Activated CD4-positive, alpha-beta T cell treated with anti-CD3 and anti-CD28 coated beads, Interleukin-2, amount 50 U/mL, for 24 hours (primary cell): ENCODE data around the gene CARF.
"Not testable (repeated sequence)": the region's sequence is repeated elsewhere in the genome, so short reads cannot be mapped to it uniquely, and the experiment has no call there.

ENCODE experiments used
- DNase-seq, 2 donors: peaks; one replicate each; pipeline ENCODE4 v3.0.0-alpha.2; 2020; ENCODE audit warnings: low read depth in 1 of 2, low spot score in 1 of 2

CARF gene

GRCh38 chr2:202911512-202912341 lies at the start of gene CARF, which contains the start of gene WDR12:
Gene CARF, plus strand, starts transcription at chr2:202912275. Its CDS starts 29,628 bp downstream, at chr2:202941903.
Gene WDR12, minus strand, starts transcription at chr2:202911673. Its CDS starts 197 bp downstream, at chr2:202911476.
- DNase-seq, result peak; percentile 71 to 85

- DNase-seq, result peak; percentile 29 to 42
These were observed 41.4 kb upstream of the CARF start for GRCh38 chr2:202870431-202871299.

- peak; percentile 7 to 21 for DNase-seq
These were observed 40.6 kb upstream of the CARF start, which contains the start of gene ICA1L for GRCh38 chr2:202871300-202872141. Gene ICA1L, minus strand, starts transcription at chr2:202871766. Its CDS starts 42,757 bp downstream, at chr2:202829009.

- DNase-seq, result no peak
These were observed 34.4 kb upstream of the CARF start for GRCh38 chr2:202877699-202878098.

- no peak for DNase-seq
These were observed 30.5 kb upstream of the CARF start for GRCh38 chr2:202881570-202881969.

- DNase-seq, result no peak
These were observed 27.9 kb upstream of the CARF start for GRCh38 chr2:202883987-202884675.

- no peak for DNase-seq
These were observed 26.9 kb upstream of the CARF start for GRCh38 chr2:202885190-202885589.

GRCh38 chr2:202905507-202905906 lies 6.6 kb upstream of the CARF start:
- DNase-seq, result not testable (repeated sequence)

- no peak for DNase-seq
These were observed 3.9 kb upstream of the CARF start for GRCh38 chr2:202908186-202908585.

- DNase-seq, result no peak
These were observed 2.5 kb upstream of the CARF start for GRCh38 chr2:202909394-202910192.

- not testable (repeated sequence) for DNase-seq
These were observed 1.8 kb upstream of the CARF start for GRCh38 chr2:202910250-202910649.

GRCh38 chr2:202910698-202911097 lies 1.4 kb upstream of the CARF start:
- DNase-seq, result no peak

- DNase-seq, result no peak
These were observed 918 bp upstream of the CARF start for GRCh38 chr2:202911203-202911511.

- peak in 1 of 2 donors; percentile 5 for DNase-seq
These were observed 497 bp downstream of the CARF start for GRCh38 chr2:202912342-202913201.

- DNase-seq, result no peak
These were observed 6.8 kb downstream of the CARF start for GRCh38 chr2:202918860-202919259.

GRCh38 chr2:202932425-202933138 lies 20.5 kb downstream of the CARF start:
- no peak for DNase-seq

- DNase-seq, result no peak
These were observed 21.1 kb downstream of the CARF start for GRCh38 chr2:202933139-202933510.

GRCh38 chr2:202933958-202934357 lies 21.9 kb downstream of the CARF start:
- no peak for DNase-seq
